Adrenal gland (tissue), 5 donors: ENCODE results near the gene GABRR2.

Experiments used
- POLR2A ChIP-seq, 2 donors: fragments of 450-650 bp; IDR thresholded peaks; one replicate each; pipeline ENCODE4 v1.6.1; 2017; ENCODE audit warnings: antibody characterized with exemption in 2 of 2, mild to moderate bottlenecking in 2 of 2, moderate library complexity in 1 of 2
- TF ChIP-seq, protein P1 (sequence below), 6 experiments: fragments of 450-650 bp in 4 of 6; fragments of 200-600 bp in 2 of 6; sonication (generic) in 1 of 6; IDR thresholded peaks; 1 replicate in 5 of 6; 2 replicates in 1 of 6; pipeline versions ENCODE4 v1.5.1 to v1.8.0; 2016 to 2021; ENCODE audit warnings: antibody characterized with exemption in 6 of 6, mild to moderate bottlenecking in 2 of 6, moderate library complexity in 1 of 6
- donor health status: DM: no; HTN: no; CAD: no.

DNA sequence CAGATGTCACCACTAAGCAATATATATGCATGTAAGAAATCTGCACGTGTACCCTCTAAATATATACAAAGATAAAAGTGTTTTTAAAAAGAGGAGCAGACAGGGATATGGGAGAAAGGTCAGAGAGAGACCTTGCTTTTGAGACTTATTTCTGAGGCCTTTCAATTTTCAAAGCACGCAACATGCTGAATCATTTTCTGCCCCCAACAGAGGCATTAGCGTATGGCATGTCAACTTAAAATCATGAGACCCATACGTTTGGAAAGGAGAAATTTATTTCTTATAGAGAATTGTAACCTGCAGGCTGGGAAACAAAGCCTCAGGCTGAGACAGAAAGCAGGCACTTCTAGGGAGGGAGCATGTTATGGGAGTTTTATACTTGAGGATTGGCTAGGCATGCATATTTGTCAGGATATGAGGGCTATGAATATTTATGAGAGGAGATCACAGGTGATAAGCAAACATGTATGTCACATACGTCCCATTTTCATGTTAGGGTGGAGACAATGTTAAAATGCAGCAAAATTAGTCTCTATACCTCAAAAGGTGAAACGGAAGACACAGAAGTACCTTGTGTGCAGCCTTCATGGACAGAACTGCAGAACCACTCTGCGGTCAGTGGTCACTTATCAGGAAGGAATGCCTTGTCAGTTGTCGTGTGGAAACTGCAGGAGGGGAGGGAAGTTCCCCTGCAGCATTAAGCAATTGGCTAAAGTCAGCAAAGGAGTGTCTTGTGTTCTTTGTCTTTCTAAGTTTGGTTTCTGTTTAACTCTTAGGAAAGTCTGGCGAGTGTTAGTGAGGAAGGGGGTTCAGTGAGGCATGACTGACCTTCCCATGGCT, 6.3 kb upstream of the GABRR2 start:
- TF ChIP-seq, protein P1, sequence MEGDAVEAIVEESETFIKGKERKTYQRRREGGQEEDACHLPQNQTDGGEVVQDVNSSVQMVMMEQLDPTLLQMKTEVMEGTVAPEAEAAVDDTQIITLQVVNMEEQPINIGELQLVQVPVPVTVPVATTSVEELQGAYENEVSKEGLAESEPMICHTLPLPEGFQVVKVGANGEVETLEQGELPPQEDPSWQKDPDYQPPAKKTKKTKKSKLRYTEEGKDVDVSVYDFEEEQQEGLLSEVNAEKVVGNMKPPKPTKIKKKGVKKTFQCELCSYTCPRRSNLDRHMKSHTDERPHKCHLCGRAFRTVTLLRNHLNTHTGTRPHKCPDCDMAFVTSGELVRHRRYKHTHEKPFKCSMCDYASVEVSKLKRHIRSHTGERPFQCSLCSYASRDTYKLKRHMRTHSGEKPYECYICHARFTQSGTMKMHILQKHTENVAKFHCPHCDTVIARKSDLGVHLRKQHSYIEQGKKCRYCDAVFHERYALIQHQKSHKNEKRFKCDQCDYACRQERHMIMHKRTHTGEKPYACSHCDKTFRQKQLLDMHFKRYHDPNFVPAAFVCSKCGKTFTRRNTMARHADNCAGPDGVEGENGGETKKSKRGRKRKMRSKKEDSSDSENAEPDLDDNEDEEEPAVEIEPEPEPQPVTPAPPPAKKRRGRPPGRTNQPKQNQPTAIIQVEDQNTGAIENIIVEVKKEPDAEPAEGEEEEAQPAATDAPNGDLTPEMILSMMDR (IDR thresholded peaks at IDR 0.05) = no peak
- no peak for TF ChIP-seq POLR2A (IDR thresholded peaks at IDR 0.05)
